Endothelial cell of coronary artery (primary cell): ENCODE data around the gene ERI2. TPM values are rescaled to one million over a fixed set of nuclear protein-coding genes. Genes with fewer than 3 reads are reported as not detected.

ENCODE experiments used
- total RNA-seq: library from RNA; depleted of rRNA; stranded (reverse); fragments of >200 nt; gene quantifications from 2 replicates; pipeline ENCODE4 v1.2.3, GENCODE V29; 2014

Gene ERI2
- 12.1 and 13.2 TPM in 2 replicates for total RNA-seq

GRCh38 chr16:20806168-20807050, at the start of gene ERI2, which contains the start of gene REXO5:
ERI2 (minus strand) TSS chr16:20806472; CDS start chr16:20806430, 42 bp downstream.
REXO5 (plus strand) TSS chr16:20806527; CDS start chr16:20806954, 427 bp downstream.

GRCh38 chr16:20763461-20764232, 42.6 kb downstream of the ERI2 start, which contains the start of gene ACSM3:
ACSM3 (plus strand) TSS chr16:20764014; CDS start chr16:20770035, 6,021 bp downstream.

Other genes starting within 250 kb of the ERI2 start
- under 0.01 TPM in 1 of 2 replicates, not detected in the other for gene ACSM2B, start 230.1 kb downstream of the ERI2 start, total RNA-seq
- gene ACSM1, start 108.8 kb downstream of the ERI2 start, total RNA-seq, result not detected in 2 replicates
- 48.6 and 56.9 TPM in 2 replicates for gene THUMPD1, start 64.7 kb downstream of the ERI2 start, total RNA-seq
- 0.19 and 2.7 TPM in 2 replicates for gene ACSM3, start 42.5 kb downstream of the ERI2 start, total RNA-seq
- 2.5 and 2.9 TPM in 2 replicates for gene REXO5, start 55 bp upstream of the ERI2 start, total RNA-seq
- 36.3 and 37.2 TPM in 2 replicates for gene DCUN1D3, start 93.9 kb upstream of the ERI2 start, total RNA-seq
- gene LYRM1, start 94.3 kb upstream of the ERI2 start, total RNA-seq, result 49.1 and 73.1 TPM in 2 replicates